Neural progenitor cell (in vitro differentiated cells): Measurements from ENCODE around the gene FHL2. TPM values are rescaled to one million over a fixed set of nuclear protein-coding genes. Genes with fewer than 3 reads are reported as not detected.

Experiments used
- DNase-seq: peaks from one replicate; pipeline ENCODE4 v3.0.0-alpha.2; 2016; ENCODE audit warnings: low spot score
- H2AFZ ChIP-seq: fragments of 200-600 bp; sonication (generic); replicated peaks from 2 replicates; pipeline ENCODE4 v1.6.1; 2016; ENCODE audit warnings: antibody characterized with exemption
- H3F3A ChIP-seq: fragments of 200-600 bp; sonication (generic); 2 replicates; pipeline ENCODE4 v1.6.1; 2016; ENCODE audit warnings: antibody characterized with exemption, low read depth
- H3K27ac ChIP-seq: fragments of 200-600 bp; sonication (generic); 2 replicates; pipeline ENCODE4 v1.5.1; 2016; ENCODE audit warnings: mild to moderate bottlenecking
- H3K27me3 ChIP-seq: fragments of 200-600 bp; sonication (generic); 2 replicates; pipeline ENCODE4 v1.6.1; 2016; ENCODE audit warnings: mild to moderate bottlenecking, moderate library complexity
- H3K36me3 ChIP-seq: fragments of 200-600 bp; sonication (generic); 2 replicates; pipeline ENCODE4 v1.5.1; 2016
- H3K4me1 ChIP-seq: fragments of 200-600 bp; sonication (generic); 2 replicates; pipeline ENCODE4 v1.6.1; 2016; ENCODE audit warnings: mixed run types
- H3K4me2 ChIP-seq: fragments of 200-600 bp; sonication (generic); 2 replicates; pipeline ENCODE4 v1.6.1; 2016
- H3K4me3 ChIP-seq: fragments of 200-600 bp; sonication (generic); 2 replicates; pipeline ENCODE4 v1.5.1; 2016
- H3K79me2 ChIP-seq: fragments of 200-600 bp; sonication (generic); 2 replicates; pipeline ENCODE4 v1.6.1; 2016; ENCODE audit warnings: low read depth
- H3K9ac ChIP-seq: fragments of 200-600 bp; sonication (generic); 2 replicates; pipeline ENCODE4 v1.6.1; 2016
- H3K9me3 ChIP-seq: fragments of 200-600 bp; sonication (generic); 2 replicates; pipeline ENCODE4 v1.5.1; 2016; ENCODE audit warnings: low read depth
- H4K20me1 ChIP-seq: fragments of 200-600 bp; sonication (generic); 2 replicates; pipeline ENCODE4 v1.6.1; 2016; ENCODE audit warnings: low read depth
- H3K27ac Mint-ChIP-seq: 3 replicates; pipeline ENCODE4 v1.8.0; 2021; ENCODE audit warnings: mixed read lengths
- H3K27me3 Mint-ChIP-seq: 2 replicates; pipeline ENCODE4 v1.8.0; 2022; ENCODE audit warnings: low read depth, mild to moderate bottlenecking, inconsistent platforms, moderate library complexity, mixed read lengths; ENCODE audit not compliant: insufficient read depth
- H3K36me3 Mint-ChIP-seq: 3 replicates; pipeline ENCODE4 v1.8.0; 2021; ENCODE audit warnings: mixed read lengths
- H3K4me1 Mint-ChIP-seq: 3 replicates; pipeline ENCODE4 v1.8.0; 2021; ENCODE audit warnings: mixed read lengths
- H3K4me3 Mint-ChIP-seq: 3 replicates; pipeline ENCODE4 v1.8.0; 2021; ENCODE audit warnings: mild to moderate bottlenecking, moderate library complexity, mixed read lengths
- H3K9me3 Mint-ChIP-seq: 3 replicates; pipeline ENCODE4 v1.8.0; 2020; ENCODE audit warnings: mixed read lengths
- CTCF ChIP-seq: fragments of 200-600 bp; sonication (generic); IDR thresholded peaks from 2 replicates; pipeline ENCODE4 v1.5.1; 2017; ENCODE audit warnings: antibody characterized with exemption, mild to moderate bottlenecking
- EZH2 ChIP-seq: fragments of 200-600 bp; sonication (generic); IDR thresholded peaks from 2 replicates; pipeline ENCODE4 v1.6.1; 2017; ENCODE audit warnings: antibody characterized with exemption, mild to moderate bottlenecking, moderate library complexity
- EZH2phosphoT487 ChIP-seq: fragments of 200-600 bp; sonication (generic); IDR thresholded peaks from 2 replicates; pipeline ENCODE4 v1.6.1; 2017; ENCODE audit warnings: antibody characterized with exemption
- total RNA-seq: library from RNA; depleted of rRNA; stranded (reverse); fragments of >200 nt; gene quantifications from 2 replicates; pipeline ENCODE4 v1.2.3, GENCODE V29; 2015; ENCODE audit warnings: low replicate concordance

Gene FHL2
- total RNA-seq, 1 donor from 2014 or later, result 17.8 TPM

DNA sequence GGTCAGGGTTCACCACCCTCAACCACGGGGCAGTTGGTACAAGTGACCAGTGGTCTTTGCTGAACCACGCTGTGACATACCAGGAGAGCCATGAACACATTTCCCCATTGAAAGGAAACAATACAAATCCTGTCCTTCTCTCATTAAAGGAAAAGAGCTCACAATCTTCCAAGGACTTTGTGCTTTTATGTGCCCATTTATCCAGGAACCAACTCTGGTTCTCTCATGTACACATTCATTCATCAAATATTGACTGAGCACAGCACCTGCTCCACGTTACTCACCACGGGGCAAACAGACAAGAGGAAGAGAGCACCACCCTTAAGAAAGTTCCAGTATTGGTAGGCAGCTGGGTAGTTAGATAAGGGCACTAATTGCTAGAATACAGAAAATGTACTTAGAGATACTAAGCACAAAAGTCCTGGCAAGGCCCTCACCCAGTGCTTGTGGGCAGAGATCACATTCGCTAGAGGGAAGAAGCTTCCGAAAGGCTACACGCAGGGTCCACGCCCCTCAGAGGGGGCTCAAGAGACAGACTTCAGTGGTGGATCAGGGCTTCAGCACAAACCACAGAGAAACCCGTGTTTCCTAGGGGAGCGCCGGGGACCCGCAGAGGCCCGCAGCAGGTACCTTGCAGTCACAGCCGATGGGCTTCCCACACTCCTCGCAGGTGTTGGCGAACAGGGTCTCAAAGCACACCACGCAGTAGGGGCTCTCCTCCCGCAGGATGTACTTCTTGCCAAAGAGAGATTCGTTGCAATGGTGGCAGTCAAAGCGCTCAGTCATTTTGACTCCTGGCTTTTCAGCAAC, 12.9 kb downstream of the FHL2 start:
- TF ChIP-seq EZH2 (no peak), EZH2phosphoT487 (no peak), CTCF (no peak)
- Mint-ChIP-seq H3K9me3 (no peaks in the 10 kb centered on the region), H3K4me1 (no peaks in the 10 kb centered on the region), H3K27me3 (peaks cover 2% of the 10 kb centered on the region), H3K36me3 (peaks cover 36% of the 10 kb centered on the region), H3K4me3 (no peak overlapping the region), H3K27ac (no peak overlapping the region)
- Histone ChIP-seq H2AFZ (no peak overlapping the region), H3K36me3 (no peaks in the 10 kb centered on the region), H3K27me3 (no peaks in the 10 kb centered on the region), H3K79me2 (no peaks in the 10 kb centered on the region), H3K9ac (no peak overlapping the region), H3F3A (no peaks in the 10 kb centered on the region), H3K4me3 (no peak overlapping the region), H4K20me1 (no peaks in the 10 kb centered on the region), H3K4me2 (no peak overlapping the region), H3K27ac (no peak overlapping the region), H3K9me3 (no peaks in the 10 kb centered on the region), H3K4me1 (no peaks in the 10 kb centered on the region)
- no peak for DNase-seq

GRCh38 chr2:105384861-105385260, 14.0 kb downstream of the FHL2 start:
- H3K4me1 Mint-ChIP-seq, result no peaks in the 10 kb centered on the region
- no peaks in the 10 kb centered on the region for H3K9me3 Mint-ChIP-seq
- Histone ChIP-seq H3K9ac (no peak overlapping the region), H3K79me2 (no peaks in the 10 kb centered on the region), H3K4me1 (no peaks in the 10 kb centered on the region), H3K9me3 (no peaks in the 10 kb centered on the region), H3K27me3 (no peaks in the 10 kb centered on the region), H4K20me1 (no peaks in the 10 kb centered on the region), H3K4me2 (no peak overlapping the region), H3K36me3 (no peaks in the 10 kb centered on the region), H3F3A (no peaks in the 10 kb centered on the region), H2AFZ (no peak overlapping the region), H3K27ac (no peak overlapping the region), H3K4me3 (no peak overlapping the region)
- H3K4me3 Mint-ChIP-seq, result no peak overlapping the region
- H3K27me3 Mint-ChIP-seq, result peaks cover 2% of the 10 kb centered on the region
- H3K36me3 Mint-ChIP-seq, result peaks cover 37% of the 10 kb centered on the region
- TF ChIP-seq EZH2phosphoT487 (no peak), EZH2 (no peak), CTCF (no peak)
- no peak for DNase-seq
- H3K27ac Mint-ChIP-seq, result no peak overlapping the region

DNA sequence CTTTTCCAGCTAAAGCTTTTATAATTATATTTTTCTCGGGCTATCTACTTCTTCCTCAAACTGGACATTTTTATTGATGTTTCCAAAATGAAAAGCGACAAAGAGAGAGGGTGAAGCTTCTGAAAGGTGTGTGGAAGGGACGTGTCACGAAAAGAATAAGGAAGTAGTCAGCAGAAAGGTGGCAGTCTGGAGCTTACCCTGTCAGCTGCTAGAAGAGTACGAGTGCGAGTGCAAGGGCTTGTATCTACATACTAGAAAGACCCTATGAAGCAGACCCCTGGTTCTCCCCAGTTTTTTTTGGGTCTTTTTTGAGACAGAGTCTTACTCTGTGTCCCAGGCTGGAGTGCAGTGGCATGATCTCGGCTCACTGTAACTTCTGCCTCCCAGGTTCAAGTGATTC, 14.6 kb downstream of the FHL2 start:
- Mint-ChIP-seq H3K4me1 (no peaks in the 10 kb centered on the region), H3K36me3 (peaks cover 34% of the 10 kb centered on the region), H3K27me3 (peaks cover 2% of the 10 kb centered on the region), H3K27ac (no peak overlapping the region), H3K9me3 (no peaks in the 10 kb centered on the region), H3K4me3 (no peak overlapping the region)
- H3K36me3 ChIP-seq, result no peaks in the 10 kb centered on the region
- no peak overlapping the region for H3K27ac ChIP-seq
- no peak overlapping the region for H3K4me3 ChIP-seq
- no peaks in the 10 kb centered on the region for H3K4me1 ChIP-seq
- H3F3A ChIP-seq, result no peaks in the 10 kb centered on the region
- H4K20me1 ChIP-seq, result no peaks in the 10 kb centered on the region
- H3K9ac ChIP-seq, result no peak overlapping the region
- no peak for DNase-seq
- H3K9me3 ChIP-seq, result no peaks in the 10 kb centered on the region
- no peak overlapping the region for H3K4me2 ChIP-seq
- H3K79me2 ChIP-seq, result no peaks in the 10 kb centered on the region
- no peak for TF ChIP-seq EZH2phosphoT487
- no peak for TF ChIP-seq EZH2
- no peak for TF ChIP-seq CTCF
- no peak overlapping the region for H2AFZ ChIP-seq
- no peaks in the 10 kb centered on the region for H3K27me3 ChIP-seq
